Right lobe of liver (tissue), 4 donors: Measurements from ENCODE around the gene OTUD7B.

Experiments
- CTCF ChIP-seq, 4 donors: fragments of 200-600 bp in 3 of 4; fragments of 450-650 bp in 1 of 4; IDR thresholded peaks; one replicate each; pipeline versions ENCODE4 v1.5.1 to v1.8.0; 2016 to 2022; ENCODE audit warnings: antibody characterized with exemption in 4 of 4, mild to moderate bottlenecking in 2 of 4
- POLR2A ChIP-seq: fragments of 450-650 bp; IDR thresholded peaks from one replicate; pipeline ENCODE4 v1.6.1; 2017; ENCODE audit warnings: antibody characterized with exemption, mild to moderate bottlenecking
- donor health status: DM: no; HTN: no; CAD: no.
- donor health status: DM: no; HTN: no; CAD: no.
- donor health status: DM: no; HTN: yes; CAD: no.

- TF ChIP-seq CTCF (IDR thresholded peaks at IDR 0.05) = no peak
- TF ChIP-seq POLR2A = no peak
Measured at GRCh38 chr1:150051089-150051373, 40.5 kb upstream of the OTUD7B start.
